Stimulated activated CD8-positive, alpha-beta memory T cell treated with anti-CD3 and anti-CD28 coated beads, Interleukin-4, amount 100 ng/mL, for 4 hours (primary cell): Measurements from ENCODE around the gene PCBP3.

Experiments used
- DNase-seq, 2 donors: peaks; one replicate each; pipeline ENCODE4 v3.0.0-alpha.2; 2020; ENCODE audit warnings: low read depth in 2 of 2, low spot score in 1 of 2

Gene PCBP3

DNA sequence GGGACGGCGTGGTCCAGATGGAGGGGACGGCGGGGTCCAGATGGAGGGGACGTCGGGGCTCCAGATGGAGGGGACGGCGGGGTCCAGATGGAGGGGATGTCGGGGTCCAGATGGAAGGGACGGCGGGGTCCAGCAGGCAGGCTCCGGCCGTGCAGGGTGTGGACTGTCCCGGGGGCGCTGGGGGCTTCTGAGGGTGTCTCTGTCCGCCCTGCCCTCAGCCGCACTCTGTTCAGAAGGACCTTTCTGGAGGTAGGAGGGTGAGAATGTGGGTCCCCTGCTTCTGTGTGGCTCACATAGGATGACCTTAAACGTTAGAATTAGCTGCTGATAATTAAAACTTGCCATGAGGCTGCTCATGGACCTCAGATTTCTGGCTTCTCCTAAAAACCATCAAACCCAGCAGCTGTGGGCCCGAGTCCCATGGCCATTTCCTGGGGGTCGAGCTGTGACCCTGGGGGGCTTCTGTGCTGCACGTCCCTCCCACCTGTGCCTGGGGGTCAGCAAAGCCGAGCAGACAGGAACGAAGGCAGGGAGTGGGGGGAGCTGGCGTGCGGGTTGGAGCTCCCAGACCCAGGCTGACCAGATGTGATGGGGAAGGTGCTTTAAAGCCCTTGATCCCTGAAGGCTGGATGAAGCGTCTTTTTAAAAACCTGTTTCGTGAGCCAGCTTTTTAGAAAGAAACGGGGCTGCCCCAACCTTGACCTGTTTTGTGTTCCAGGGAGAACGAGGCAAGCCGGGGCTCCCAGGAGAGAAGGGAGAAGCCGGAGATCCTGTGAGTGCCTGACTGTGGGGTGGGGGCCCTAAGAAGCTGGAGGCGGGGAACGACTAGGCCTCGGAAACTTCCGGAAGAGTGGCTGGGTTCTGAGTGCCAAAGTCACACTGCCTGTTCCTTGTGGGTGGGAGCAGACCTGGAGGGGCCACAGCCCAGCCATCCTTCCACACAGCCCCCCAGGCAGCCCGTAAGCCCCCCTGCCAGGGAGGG lies 345.1 kb downstream of the PCBP3 start:
- no peak for DNase-seq

DNA sequence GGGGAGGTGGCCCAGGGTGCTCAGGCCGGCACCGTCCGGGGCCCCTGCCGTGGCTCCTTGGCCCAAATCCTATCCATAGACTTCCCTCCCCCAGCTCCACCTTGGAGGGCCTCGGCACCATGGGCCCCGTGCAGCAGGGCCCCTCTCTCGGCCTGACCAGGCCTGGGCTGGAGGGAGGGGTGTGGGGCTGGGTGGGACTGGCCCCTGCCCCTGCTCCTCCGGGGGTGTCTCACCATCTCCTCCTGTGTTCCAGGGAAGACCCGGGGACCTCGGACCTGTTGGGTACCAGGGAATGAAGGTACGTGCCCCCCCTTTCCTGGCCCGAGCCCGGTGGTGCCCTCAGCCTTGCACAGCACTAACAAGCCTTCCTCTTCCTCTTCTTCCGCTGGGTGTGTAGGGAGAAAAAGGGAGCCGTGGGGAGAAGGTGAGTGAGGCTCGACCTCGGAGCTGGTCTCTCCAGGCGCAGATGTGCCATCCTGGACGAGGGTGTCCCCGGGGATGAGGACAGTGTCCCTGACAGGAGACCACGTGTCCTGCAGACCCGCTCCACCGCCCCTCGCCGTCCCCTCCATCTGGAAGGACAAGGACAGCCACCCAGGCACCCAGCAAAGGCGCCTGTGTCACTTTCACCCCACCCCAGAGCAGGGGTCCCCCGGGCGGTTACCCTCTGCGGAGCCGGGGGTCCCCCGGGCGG lies 346.0 kb downstream of the PCBP3 start:
- no peak for DNase-seq

DNA sequence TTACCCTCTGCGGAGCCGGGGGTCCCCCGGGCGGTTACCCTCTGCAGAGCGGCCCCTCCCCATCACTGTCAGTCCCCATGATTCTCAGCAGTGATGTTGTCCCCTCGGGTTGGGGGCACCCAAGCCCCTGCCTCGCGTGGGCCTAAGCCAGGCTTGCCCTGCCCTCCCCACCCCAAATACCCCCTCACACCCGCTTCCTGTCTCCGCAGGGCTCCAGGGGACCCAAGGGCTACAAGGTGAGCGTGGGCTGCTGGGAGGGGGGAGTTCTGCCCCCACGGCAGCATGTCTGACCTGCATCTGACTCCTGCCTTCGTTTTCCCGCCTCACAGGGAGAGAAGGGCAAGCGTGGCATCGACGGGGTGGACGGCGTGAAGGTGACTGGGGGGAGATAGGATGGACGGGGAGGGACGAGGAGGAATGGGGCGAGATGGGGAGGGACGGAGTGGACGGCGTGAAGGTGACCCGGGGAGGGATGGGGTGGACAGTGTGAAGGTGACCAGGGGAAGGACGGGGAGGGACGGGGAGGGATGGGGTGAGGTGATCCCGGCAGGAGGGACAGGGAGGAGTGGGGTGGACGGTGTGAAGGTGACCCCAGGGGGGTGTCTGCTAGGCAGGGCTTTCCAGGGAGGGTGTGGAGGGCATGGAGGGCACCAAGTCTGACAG lies 346.7 kb downstream of the PCBP3 start:
- DNase-seq = no peak

DNA sequence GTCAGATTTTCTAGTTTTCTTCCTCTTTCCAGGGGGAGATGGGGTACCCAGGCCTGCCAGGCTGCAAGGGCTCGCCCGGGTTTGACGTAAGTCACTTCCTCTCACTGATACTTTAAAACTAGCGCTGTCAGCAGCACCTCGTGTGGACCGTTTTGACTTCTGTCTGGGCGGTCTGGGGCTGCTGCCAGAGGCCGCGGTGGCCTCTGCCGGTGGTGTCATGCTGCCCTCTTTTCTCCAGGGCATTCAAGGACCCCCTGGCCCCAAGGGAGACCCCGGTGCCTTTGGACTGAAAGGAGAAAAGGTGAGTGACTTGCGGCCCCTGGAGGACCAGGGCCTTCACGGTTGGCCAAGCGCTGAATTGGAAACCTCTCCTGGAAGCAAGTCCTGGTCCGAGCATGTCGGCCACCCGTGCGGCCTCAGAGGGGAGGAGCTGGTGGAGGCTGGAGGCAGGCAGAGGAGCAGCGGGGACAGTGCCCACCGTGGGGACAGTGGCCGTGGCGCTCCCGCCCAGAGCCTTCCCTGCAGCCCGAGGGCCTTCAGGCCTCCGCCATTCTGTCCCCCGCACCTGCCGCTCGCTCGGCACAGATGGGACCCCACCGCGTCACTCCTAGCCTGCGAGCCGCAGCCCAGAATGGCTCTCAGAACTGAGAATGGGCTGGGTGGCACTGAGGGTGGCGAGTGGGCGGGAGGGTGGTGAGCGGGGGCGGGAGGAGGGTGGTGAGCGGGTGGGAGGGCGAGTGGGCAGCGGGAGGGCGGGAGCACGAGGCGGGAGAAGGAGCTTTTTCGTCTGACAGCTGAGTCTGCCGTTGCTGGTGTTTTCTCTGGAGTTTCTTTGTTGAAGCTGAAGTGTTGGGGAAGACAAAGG lies 347.4 kb downstream of the PCBP3 start:
- DNase-seq = no peak

DNA sequence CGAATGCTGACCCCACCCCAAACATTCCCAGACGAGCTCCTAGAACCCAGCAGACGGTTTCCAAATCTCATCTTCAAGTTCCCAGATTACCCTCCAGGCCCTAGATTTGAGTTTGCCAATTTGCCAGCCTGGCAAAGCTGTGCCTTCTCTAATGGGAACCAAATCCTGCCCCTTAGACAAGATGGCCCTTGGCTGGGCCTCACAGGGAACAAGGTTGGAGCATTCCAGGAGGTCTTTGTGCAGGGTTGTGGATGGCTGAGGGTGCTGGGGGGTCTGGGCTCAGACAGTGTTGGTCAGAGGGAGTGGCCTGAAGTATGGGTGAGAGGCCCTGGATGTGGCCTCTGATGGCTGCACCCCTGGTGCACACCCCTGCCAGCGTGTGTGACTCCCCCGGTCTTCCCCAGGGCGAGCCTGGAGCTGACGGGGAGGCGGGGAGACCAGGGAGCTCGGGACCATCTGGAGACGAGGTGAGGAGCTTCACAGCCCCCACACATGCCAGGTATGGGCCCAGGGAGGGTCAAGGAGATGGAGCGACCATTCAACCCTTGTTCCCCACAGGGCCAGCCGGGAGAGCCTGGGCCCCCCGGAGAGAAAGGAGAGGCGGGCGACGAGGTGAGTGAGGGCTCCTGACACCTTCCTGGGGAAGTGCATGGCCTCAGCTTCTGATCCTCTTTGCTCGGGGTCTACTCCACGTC lies 348.2 kb downstream of the PCBP3 start:
- no peak for DNase-seq
